Measurements from ENCODE around the gene NANOS1.
A peak's percentile ranks its signal among the peaks of the same experiment; 100 is the strongest.

NANOS1 gene

DNA sequence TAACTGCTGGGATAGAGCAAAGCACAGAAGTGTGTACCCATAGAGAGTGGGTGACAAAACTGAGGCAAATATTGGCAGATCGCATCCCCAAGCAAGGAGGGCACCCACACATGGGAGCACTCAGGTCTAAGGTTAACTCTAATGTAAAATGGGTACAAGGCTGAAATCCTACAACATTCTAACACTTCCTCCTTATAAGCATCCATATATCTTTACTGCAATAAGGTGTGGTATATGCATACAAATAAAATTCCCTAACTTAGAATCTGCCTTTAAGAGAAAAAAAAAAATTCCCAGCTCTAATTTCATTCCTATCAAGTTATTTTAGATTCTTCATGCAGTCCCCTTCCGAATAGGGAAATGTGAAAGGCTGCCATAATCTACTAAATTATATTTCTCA, 32.4 kb downstream of the NANOS1 start:
- no peak overlapping the region for H3K4me3 ChIP-seq (ENCODE audit: low read length)
- H3K36me3 ChIP-seq (ENCODE audit: control insufficient read depth, insufficient read depth, low read length, severe bottlenecking) = peaks cover 98% of the 10 kb centered on the region
- H3K9me3 ChIP-seq (ENCODE audit: control insufficient read depth, low read length) = no peaks in the 10 kb centered on the region
- H3K9ac ChIP-seq (ENCODE audit: low read length) = no peak overlapping the region
- no peaks in the 10 kb centered on the region for H3K27me3 ChIP-seq (replicated peaks; ENCODE audit: control insufficient read depth, insufficient read depth, low read length)
- no peak for DNase-seq (ENCODE audit: low read depth)
- H3K4me1 ChIP-seq (ENCODE audit: control insufficient read depth, insufficient read depth, low read length) = no peaks in the 10 kb centered on the region

DNA sequence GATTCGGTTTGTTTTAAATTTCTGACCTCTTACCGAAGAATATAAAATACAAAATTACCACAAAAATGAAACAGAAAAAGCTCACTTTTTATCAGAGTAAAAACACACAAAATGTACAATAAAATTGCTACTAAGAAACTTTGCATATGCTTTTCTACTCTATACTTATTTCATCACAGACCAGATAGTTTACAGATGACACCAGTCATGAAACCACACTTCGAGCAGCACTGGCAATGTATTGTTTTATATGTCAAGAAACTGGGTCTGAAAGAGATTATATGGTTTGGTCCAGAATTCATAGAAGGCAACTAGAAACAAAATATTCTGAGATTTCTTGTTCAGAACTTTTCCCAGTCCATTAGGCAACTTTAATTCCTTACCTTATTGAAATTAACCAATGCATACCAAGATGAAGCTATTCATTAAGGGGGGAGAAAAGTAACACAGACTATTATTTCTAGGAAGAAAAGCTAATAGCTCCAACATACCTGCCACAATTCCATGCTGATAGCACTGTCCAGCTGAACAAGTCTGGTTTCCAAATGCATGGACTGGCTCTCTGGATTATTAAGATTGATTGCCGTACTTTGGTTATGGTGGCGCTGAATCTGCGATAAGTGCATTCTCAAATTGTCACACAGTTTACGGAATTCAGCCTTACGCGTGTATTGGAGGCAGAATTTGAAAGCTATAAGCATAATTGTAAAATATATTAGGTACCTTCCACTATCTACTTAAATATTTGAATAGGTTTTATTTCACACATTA, 41.1 kb downstream of the NANOS1 start:
- H3K9ac ChIP-seq (ENCODE audit: low read length) = no peak overlapping the region
- no peak for DNase-seq (ENCODE audit: low read depth)
- H3K27me3 ChIP-seq (replicated peaks; ENCODE audit: control insufficient read depth, insufficient read depth, low read length) = no peaks in the 10 kb centered on the region
- no peak overlapping the region for H3K4me3 ChIP-seq (ENCODE audit: low read length)
- peaks cover 25% of the 10 kb centered on the region for H3K4me1 ChIP-seq (ENCODE audit: control insufficient read depth, insufficient read depth, low read length)
- no peaks in the 10 kb centered on the region for H3K9me3 ChIP-seq (ENCODE audit: control insufficient read depth, low read length)
- H3K36me3 ChIP-seq (ENCODE audit: control insufficient read depth, insufficient read depth, low read length, severe bottlenecking) = peaks cover 78% of the 10 kb centered on the region

DNA sequence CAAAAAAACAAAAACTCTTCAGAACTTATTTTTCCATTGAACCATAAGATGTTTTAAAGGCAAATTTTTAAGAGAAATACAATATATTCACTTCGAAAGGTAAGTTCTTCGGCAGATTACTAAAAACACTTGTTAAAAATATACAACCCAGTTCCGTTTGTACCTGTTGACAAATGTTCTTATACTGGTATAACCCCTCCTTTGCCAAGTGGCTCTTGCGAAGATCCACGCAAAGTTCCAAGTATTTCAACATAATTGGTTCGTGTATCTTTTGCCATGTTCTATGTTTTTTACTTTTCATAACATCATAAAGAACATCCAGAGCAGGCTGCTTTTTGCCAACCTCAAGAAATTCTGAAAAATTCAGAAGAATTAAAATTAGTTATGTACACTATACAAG, 44.1 kb downstream of the NANOS1 start:
- peaks cover 47% of the 10 kb centered on the region for H3K4me1 ChIP-seq (ENCODE audit: control insufficient read depth, insufficient read depth, low read length)
- H3K9ac ChIP-seq (ENCODE audit: low read length) = peak overlapping the region; percentile 36
- no peaks in the 10 kb centered on the region for H3K27me3 ChIP-seq (replicated peaks; ENCODE audit: control insufficient read depth, insufficient read depth, low read length)
- no peak overlapping the region for H3K4me3 ChIP-seq (ENCODE audit: low read length)
- H3K9me3 ChIP-seq (ENCODE audit: control insufficient read depth, low read length) = no peaks in the 10 kb centered on the region
- no peak for DNase-seq (ENCODE audit: low read depth)
- H3K36me3 ChIP-seq (ENCODE audit: control insufficient read depth, insufficient read depth, low read length, severe bottlenecking) = peaks cover 50% of the 10 kb centered on the region

DNA sequence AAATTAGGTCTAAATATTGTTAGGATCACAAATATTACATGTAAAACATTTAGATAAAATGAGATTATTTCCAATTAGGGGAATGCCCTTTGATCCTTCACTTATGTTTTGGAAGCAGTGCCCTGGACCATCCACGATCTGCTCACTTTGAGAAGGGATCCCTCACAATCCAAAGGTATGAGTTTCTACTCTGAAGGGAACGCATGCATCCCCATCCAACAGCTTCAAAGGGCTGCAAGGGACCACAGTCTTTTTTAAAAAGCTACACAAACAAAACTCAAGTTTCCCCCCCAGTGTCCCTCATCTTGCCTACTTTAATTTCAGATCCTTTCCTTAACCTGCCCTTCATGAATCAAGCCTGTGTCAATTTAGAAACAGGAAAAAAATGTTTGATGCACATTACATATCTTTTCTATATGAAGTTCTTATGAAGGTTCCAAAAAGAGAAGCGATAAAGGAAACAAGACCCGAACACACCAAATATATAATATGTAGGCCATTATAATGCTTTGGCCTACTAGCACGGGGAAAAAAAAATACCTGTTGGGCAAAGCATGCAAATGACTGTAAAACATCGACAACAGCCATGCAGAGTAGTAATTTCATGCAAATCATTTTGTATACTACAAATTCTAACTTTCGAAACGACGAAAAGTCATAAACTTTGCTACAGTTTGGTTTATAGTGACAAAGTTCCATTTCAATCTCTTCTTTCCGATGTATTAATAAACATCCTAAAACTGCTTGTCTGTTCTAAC, 49.1 kb downstream of the NANOS1 start:
- Histone ChIP-seq H3K27me3 (replicated peaks; ENCODE audit: control insufficient read depth, insufficient read depth, low read length) (no peaks in the 10 kb centered on the region), H3K9ac (ENCODE audit: low read length) (peak overlapping the region; percentile 100), H3K4me3 (ENCODE audit: low read length) (peak overlapping the region; percentile 85), H3K9me3 (ENCODE audit: control insufficient read depth, low read length) (no peaks in the 10 kb centered on the region), H3K36me3 (ENCODE audit: control insufficient read depth, insufficient read depth, low read length, severe bottlenecking) (peaks cover 1% of the 10 kb centered on the region), H3K4me1 (ENCODE audit: control insufficient read depth, insufficient read depth, low read length) (peaks cover 37% of the 10 kb centered on the region)
- peak; percentile 23 for DNase-seq (ENCODE audit: low read depth)

DNA sequence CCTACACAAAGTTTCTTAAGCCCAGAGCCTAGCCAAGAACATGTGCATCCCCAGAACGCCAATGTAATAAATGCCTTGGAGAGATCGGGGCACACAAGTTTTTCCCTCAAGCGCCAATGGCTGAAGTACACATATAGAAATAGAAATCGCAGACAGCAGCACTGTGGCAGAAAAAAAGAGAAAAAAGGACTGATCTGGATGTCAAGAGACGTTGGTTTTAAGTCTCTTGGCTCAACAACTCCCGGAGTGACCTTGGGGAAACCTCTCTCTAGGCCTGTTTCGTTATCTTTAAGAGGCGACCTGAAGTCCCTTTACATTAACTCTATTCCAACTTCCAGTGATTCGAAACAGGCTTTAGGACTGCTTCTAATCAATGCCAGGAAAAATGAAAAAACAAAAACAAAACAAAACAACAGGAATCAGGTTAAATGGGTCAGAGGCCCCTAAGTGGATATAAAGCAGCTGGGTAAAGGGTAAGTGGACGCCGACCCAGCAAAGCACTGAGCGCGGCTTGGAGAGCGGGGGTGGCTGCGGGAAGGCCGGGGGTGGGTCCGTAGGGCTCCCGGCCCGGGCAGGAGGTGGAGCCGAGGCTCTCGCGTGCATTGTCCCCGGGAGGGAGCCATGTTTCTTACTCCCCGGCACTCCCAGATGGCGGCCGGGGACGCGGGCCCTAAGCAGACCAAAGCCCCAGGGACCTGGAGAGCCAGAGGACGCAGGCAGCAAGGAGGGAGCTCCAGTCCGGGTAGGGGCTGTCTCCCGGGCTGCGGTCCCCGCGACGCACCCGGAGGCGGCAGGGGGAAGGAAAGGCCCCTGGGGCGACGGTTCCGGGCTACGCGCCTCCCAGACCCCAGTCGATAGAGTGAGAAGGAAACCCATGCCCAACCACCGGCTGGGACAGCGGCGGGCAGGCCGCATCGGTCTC, 50.3 kb downstream of the NANOS1 start:
- H3K9me3 ChIP-seq (ENCODE audit: control insufficient read depth, low read length) = no peaks in the 10 kb centered on the region
- peak overlapping the region; percentile 100 for H3K9ac ChIP-seq (ENCODE audit: low read length)
- DNase-seq (ENCODE audit: low read depth) = peak; percentile 92
- H3K4me1 ChIP-seq (ENCODE audit: control insufficient read depth, insufficient read depth, low read length) = peaks cover 25% of the 10 kb centered on the region
- H3K36me3 ChIP-seq (ENCODE audit: control insufficient read depth, insufficient read depth, low read length, severe bottlenecking) = no peaks in the 10 kb centered on the region
- H3K27me3 ChIP-seq (replicated peaks; ENCODE audit: control insufficient read depth, insufficient read depth, low read length) = no peaks in the 10 kb centered on the region
- peak overlapping the region; percentile 85 for H3K4me3 ChIP-seq (ENCODE audit: low read length)

DNA sequence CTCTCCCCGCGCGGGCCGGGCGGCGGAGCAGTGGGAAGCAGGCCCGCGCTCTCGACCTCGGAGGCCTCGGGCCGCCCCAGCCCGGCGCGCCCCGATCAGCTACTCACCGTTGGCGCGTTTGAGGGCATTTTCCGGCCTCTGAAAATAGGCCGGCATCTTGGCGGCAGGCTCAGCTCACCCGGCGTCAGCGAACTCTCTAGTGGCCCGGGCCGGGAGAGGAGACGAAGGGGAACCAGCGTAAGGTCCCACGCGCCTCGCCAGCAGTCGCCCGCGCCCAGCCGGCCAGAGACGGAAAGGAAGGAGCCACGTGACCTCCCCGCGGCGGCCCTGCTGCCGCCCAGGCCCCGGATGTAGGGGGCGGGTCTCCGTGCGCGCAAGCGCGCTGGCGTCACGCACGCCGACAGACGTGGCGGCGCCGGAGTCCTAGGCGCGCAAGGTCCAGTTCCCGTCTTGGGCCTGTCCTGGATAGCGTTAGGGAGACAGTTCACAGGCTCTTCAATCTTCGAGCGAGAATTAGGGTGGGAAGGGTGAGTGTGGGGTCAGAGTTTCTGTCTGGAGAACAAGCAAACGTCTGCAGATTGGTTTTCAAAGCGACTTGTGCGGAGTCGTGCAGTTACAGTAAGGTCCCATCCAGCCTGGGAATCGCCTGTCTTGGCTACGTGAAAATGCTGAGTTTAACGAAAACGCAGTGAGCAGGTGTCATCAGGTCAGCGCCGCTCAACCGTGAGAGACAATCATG, 51.2 kb downstream of the NANOS1 start, which contains the start of gene EIF3A:
Gene EIF3A, minus strand, starts transcription at position 297 of the 739 bp plus-strand sequence. Its CDS starts 141 bp downstream, at position 156.
- Histone ChIP-seq H3K9me3 (ENCODE audit: control insufficient read depth, low read length) (no peaks in the 10 kb centered on the region), H3K36me3 (ENCODE audit: control insufficient read depth, insufficient read depth, low read length, severe bottlenecking) (no peaks in the 10 kb centered on the region), H3K27me3 (replicated peaks; ENCODE audit: control insufficient read depth, insufficient read depth, low read length) (no peaks in the 10 kb centered on the region), H3K4me1 (ENCODE audit: control insufficient read depth, insufficient read depth, low read length) (peaks cover 28% of the 10 kb centered on the region), H3K4me3 (ENCODE audit: low read length) (peak within 1 kb of the TSS; percentile 85), H3K9ac (ENCODE audit: low read length) (peak within 1 kb of the TSS; percentile 100)
- DNase-seq (ENCODE audit: low read depth) = peak; percentile 97

Measured in adipocyte (in vitro differentiated cells).